Erythroblast (primary cell): Measurements from ENCODE around the gene NCKAP5.

Experiments used
- GATA1 ChIP-seq: IDR thresholded peaks from 2 replicates; pipeline ENCODE4 v1.6.1; 2011; ENCODE audit warnings: low read depth, mild to moderate bottlenecking, control low read depth, low read length, moderate library complexity
- POLR2A ChIP-seq: IDR thresholded peaks from 2 replicates; pipeline ENCODE4 v1.6.1; 2011; ENCODE audit warnings: mild to moderate bottlenecking, low read length

DNA sequence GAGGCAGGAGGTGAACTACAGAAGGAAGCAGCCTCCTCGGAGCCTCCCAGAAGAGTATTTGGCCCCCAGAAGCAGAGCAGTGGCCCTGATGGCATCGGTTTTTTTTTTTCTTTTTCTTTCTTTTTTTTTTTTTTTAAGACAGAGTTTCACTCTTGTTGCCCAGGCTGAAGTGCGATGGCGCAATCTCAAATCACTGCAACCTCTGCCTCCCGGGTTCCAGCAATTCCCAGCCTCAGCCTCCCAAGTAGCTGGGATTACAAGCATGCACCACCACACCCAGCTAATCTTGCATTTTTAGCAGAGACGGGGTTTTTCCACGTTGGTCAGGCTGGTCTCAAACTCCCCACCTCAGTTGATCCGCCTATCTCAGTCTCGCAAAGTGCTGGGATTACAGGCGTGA, 34.8 kb upstream of the NCKAP5 start:
- TF ChIP-seq POLR2A (no peak), GATA1 (no peak)
